WERI-Rb-1 (cell line): ENCODE data around the gene GRAMD4.
"Not testable (repeated sequence)": the region's sequence is repeated elsewhere in the genome, so short reads cannot be mapped to it uniquely, and the experiment has no call there.

ENCODE experiments used
- DNase-seq: peaks from one replicate; pipeline ENCODE4 v3.0.0-alpha.2; 2020
- H3K27ac ChIP-seq: fragments of 250-450 bp; sonication (Bioruptor Pico); 2 replicates; pipeline ENCODE4 v1.5.1; 2020; ENCODE audit warnings: mild to moderate bottlenecking, moderate library complexity
- H3K27me3 ChIP-seq: fragments of 250-450 bp; sonication (Bioruptor Pico); 2 replicates; pipeline ENCODE4 v1.5.1; 2021; ENCODE audit warnings: mild to moderate bottlenecking, low read depth, moderate library complexity; ENCODE audit not compliant: insufficient read depth, severe bottlenecking
- H3K36me3 ChIP-seq: fragments of 250-450 bp; sonication (Bioruptor Pico); 2 replicates; pipeline ENCODE4 v1.5.1; 2020; ENCODE audit warnings: mild to moderate bottlenecking, moderate library complexity
- H3K4me3 ChIP-seq: 2 replicates; pipeline ENCODE4 v1.5.1; 2011; ENCODE audit warnings: low read depth, mild to moderate bottlenecking, control low read depth, low read length
- H3K9me3 ChIP-seq: fragments of 250-450 bp; sonication (Bioruptor Pico); 2 replicates; pipeline ENCODE4 v1.5.1; 2021; ENCODE audit warnings: mild to moderate bottlenecking, moderate library complexity; ENCODE audit not compliant: severe bottlenecking
- CTCF ChIP-seq: IDR thresholded peaks from 2 replicates; pipeline ENCODE4 v1.5.1; 2011; ENCODE audit warnings: low read depth, mild to moderate bottlenecking, control low read depth, inconsistent platforms, low read length

GRAMD4 gene

GRCh38 chr22:46618667-46619066, 1.5 kb upstream of the GRAMD4 start:
- Histone ChIP-seq H3K36me3 (no peaks in the 10 kb centered on the region), H3K27me3 (no peaks in the 10 kb centered on the region), H3K9me3 (peaks cover 3% of the 10 kb centered on the region), H3K4me3 (no peak overlapping the region), H3K27ac (peak overlapping the region; percentile 67)
- no peak for DNase-seq
- no peak for TF ChIP-seq CTCF

GRCh38 chr22:46619240-46619829, 851 bp upstream of the GRAMD4 start:
- DNase-seq: no peak
- Histone ChIP-seq H3K9me3 (peaks cover 3% of the 10 kb centered on the region), H3K27me3 (no peaks in the 10 kb centered on the region), H3K4me3 (no peak overlapping the region), H3K36me3 (no peaks in the 10 kb centered on the region), H3K27ac (peak overlapping the region; percentile 67)
- no peak for TF ChIP-seq CTCF

- Histone ChIP-seq H3K9me3 (no peaks in the 10 kb centered on the region), H3K4me3 (no peak overlapping the region), H3K27me3 (no peaks in the 10 kb centered on the region), H3K36me3 (no peaks in the 10 kb centered on the region), H3K27ac (no peak overlapping the region)
- no peak for TF ChIP-seq CTCF
- no peak for DNase-seq
Measured at GRCh38 chr22:46620588-46621242, 529 bp downstream of the GRAMD4 start.

GRCh38 chr22:46621243-46621930, 1.2 kb downstream of the GRAMD4 start:
- not testable (repeated sequence) for H3K9me3 ChIP-seq, H3K27me3 ChIP-seq, H3K36me3 ChIP-seq, DNase-seq, H3K4me3 ChIP-seq
- peak overlapping the region; percentile 43 for H3K27ac ChIP-seq

GRCh38 chr22:46622081-46622521, 1.9 kb downstream of the GRAMD4 start:
- DNase-seq: no peak
- Histone ChIP-seq H3K27me3 (no peaks in the 10 kb centered on the region), H3K36me3 (no peaks in the 10 kb centered on the region; the same call in 1 of the 2 replicates), H3K27ac (peak overlapping the region; percentile 43), H3K9me3 (no peaks in the 10 kb centered on the region), H3K4me3 (no peak overlapping the region)
- TF ChIP-seq CTCF: no peak

GRCh38 chr22:46625113-46625842, 5.1 kb downstream of the GRAMD4 start:
- no peak for TF ChIP-seq CTCF
- no peak for DNase-seq
- no peak overlapping the region for H3K4me3 ChIP-seq
- peaks cover 3% of the 10 kb centered on the region; the same call in 1 of the 2 replicates for H3K36me3 ChIP-seq
- no peaks in the 10 kb centered on the region for H3K9me3 ChIP-seq
- H3K27me3 ChIP-seq: no peaks in the 10 kb centered on the region
- H3K27ac ChIP-seq: peak overlapping the region; percentile 34
